NAMALWA (cell line): Measurements from ENCODE around the gene PDE3B.
A peak's percentile ranks its signal among the peaks of the same experiment; 100 is the strongest.
"Not testable (repeated sequence)": the region's sequence is repeated elsewhere in the genome, so short reads cannot be mapped to it uniquely, and the experiment has no call there.

Experiments
- DNase-seq: peaks from one replicate; pipeline ENCODE4 v3.0.0-alpha.2; 2015; ENCODE audit warnings: low spot score

The PDE3B gene

GRCh38 chr11:14643697-14644225 is at the start of gene PDE3B:
Gene PDE3B (plus strand): TSS chr11:14643804. CDS start chr11:14644076, 272 bp downstream.
- peak; percentile 66 for DNase-seq

DNA sequence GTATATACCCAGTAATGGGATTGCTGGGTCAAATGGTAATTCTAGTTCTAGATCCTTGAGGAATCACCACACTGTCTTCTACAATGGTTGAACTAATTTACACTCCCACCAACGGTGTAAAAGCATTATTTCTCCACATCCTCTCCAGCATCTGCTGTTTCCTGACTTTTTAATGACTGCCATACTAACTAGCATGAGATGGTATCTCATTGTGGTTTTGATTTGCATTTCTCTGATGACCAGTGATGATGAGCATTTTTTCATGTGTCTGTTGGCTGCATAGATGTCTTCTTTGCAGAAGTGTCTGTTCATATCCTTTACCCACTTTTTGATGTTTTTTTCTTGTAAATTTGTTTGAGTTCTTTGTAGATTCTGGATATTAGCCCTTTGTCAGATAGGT is 48.3 kb upstream of the PDE3B start:
- not testable (repeated sequence) for DNase-seq

DNA sequence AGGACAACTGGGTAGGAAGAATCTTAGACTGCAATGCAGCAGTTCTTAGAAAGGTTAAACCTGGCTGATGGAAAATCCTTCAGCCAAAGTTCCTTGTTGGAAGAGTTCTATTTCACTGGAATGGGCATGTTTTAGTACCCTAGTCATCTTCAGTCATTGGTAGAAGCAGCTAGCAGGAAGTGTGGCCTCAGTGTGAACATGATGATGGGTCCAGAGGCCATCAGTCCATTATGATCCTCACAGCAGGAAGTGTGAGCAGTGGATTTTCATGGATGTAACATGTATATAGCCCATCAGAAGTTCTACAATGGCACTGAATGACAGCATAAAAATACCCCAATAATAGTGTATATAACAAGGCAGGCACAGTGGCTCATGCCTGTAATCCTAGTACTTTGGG is 35.9 kb upstream of the PDE3B start:
- DNase-seq: no peak

- no peak for DNase-seq
Measured at GRCh38 chr11:14609902-14610301, 33.7 kb upstream of the PDE3B start.

DNA sequence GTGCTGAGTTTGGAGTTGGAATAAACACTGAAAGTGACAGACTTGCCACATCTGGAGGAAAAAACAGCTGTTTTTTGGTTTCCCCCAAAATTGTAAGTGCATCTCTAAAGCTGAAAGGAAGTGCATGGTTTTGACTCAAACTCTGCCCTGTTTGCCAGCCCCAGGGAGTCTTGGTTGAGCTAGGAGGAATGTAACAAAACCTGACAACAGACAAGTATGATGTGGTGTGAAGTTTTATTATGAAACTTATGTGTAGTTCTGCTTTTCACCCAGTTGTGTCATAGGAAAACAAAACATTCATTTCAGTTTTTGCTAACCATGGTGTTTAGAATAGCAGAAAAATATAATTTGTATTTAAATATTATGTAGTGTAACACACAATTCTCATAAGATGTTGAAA is 31.7 kb upstream of the PDE3B start:
- DNase-seq: no peak

- no peak for DNase-seq
Measured at GRCh38 chr11:14612694-14613093, 30.9 kb upstream of the PDE3B start.

GRCh38 chr11:14614091-14614622 is 29.4 kb upstream of the PDE3B start:
- no peak for DNase-seq

- no peak for DNase-seq
Measured at GRCh38 chr11:14617241-14618027, 26.2 kb upstream of the PDE3B start.

DNA sequence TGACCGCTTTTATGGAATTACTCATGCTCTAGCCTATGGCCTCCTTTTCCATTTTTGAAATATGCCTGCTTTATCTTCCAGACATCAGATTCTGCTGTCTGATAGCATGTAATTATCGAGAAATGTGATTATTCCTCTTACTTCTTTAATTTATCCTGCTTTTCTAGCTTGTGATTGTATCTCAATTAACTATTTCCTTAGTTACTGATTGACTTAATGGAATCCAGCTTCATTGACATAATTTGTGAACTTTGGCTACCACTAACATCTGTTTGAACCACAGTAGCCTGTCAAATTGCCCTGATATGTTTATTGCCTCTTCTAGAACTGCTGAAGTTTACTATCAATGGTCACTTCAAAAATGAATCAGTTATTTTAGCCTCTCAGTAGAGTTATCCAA is 25.5 kb upstream of the PDE3B start:
- DNase-seq: no peak

GRCh38 chr11:14619603-14620531 is 23.7 kb upstream of the PDE3B start:
- no peak for DNase-seq

DNA sequence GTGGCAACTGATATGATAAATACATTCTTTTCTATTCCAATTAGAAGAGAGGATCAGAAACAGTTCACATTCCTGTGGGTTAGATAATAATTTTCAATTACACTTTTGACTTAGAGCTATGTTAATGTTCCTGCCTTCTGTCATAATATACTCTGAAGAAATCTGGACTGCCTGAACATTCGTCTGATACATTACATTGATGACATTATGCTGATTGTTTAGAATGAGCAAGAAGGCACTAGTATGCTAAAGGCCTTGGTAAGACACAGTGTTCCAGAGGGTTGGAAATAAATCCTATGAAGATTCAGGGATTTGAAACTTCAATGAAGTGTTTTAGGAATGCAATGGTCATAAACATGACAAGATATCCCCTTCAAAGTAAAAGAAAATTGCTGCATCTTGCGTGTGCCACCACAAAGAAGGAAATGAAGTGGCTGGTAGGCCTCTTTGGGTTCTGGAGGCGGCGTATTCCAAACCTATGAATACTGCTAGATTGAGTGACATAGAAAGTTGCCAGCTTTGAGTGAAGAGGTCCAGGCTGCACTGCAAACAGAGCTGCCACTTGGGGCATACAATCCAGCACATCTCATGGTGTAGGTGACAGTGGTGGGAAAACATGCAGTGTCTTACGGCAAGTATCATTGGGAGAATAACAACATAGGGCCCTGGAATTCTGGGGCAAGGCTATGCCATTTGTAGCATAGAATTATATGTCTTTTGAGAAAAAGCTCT is 21.2 kb upstream of the PDE3B start:
- DNase-seq: no peak

DNA sequence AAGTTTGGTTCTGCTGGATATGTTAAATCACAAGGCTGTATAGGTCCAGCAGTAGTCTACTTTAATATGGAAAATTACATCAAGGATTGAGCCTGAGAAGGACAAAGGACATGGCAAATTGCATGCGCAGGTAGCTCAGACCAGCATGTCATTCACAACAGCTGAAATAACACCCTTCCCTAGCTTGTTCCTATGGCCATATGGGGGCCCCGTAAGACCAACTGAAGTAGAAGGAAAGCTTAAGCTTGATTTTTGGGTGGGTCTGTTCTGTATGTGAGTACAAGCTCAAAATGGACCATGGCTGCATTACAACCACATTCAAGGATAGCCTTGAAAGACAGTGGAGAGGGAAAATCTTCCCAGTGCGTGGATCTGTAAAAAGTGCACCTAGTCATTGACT is 20.6 kb upstream of the PDE3B start:
- no peak for DNase-seq

DNA sequence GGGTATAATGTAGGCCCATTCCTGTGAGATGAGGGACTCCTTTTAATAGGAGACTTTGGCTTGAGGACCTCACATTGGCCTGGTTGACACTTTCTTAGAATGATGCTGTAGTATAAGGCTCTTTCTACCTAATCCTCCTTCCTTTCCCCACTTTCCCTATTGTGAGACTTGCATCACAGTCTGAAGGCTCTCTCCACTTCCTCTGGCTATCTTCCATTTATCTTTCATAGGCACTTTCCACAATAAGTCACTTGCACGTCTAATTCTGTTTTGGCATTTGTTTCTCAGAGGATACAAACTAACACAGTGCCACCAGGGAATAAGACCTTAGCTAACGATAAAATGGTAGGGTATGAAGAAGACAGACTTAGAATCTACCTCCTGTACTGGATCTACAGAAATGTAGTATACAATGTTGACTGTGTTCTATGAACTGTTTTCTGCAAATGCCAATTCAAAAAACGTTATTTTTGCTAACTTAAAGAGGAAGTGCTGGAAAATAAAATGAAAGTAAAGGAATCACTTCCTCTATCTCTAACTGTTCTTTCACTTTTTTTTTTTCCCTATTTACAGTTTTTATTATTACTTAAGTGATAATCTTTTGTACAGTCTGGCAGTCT is 17.9 kb upstream of the PDE3B start:
- peak; percentile 51 for DNase-seq

GRCh38 chr11:14626650-14627049 is 17.0 kb upstream of the PDE3B start:
- no peak for DNase-seq

DNA sequence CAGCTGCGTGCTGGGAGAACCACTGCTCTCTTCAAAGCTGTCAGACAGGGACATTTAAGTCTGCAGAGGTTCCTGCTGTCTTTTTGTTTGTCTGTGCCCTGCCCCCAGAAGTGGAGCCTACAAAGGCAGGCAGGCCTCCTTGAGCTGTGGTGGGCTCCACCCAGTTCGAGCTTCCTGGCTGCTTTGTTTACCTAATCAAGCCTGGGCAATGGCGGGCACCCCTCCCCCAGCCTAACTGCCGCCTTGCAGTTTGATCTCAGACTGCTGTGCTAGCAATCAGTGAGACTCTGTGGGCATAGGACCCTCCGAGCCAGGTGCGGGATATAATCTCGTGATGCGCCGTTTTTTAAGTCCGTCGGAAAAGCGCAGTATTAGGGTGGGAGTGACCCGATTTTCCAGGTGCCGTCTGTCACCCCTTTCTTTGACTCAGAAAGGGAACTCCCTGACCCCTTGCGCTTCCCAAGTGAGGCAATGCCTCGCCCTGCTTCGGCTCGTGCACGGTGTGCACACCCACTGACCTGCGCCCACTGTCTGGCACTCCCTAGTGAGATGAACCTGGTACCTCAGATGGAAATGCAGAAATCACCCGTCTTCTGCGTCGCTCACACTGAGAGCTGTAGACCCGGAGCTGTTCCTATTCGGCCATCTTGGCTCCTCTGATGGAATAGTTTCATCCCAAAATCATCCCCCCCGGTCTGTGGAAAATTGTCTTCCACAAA is 9.9 kb upstream of the PDE3B start:
- DNase-seq: not testable (repeated sequence)

DNA sequence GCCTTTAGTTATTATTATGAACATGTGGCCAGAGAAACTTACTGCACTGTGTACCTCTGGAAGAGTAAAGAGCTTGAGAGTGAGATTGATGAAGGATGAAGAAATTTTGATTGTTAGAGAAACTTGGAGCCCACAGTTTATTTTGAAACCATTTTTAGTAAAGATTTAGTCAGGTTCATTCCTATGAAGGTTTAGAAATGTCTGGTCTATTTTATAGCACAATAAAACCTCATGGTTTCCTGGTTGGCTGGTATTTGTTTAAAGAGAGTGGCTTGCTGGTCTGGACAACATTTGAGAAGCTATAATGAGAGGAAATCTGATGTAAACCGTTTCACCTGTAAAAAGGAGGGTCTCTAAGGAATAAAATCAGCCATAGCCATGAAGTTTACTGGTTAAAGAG is 8.8 kb upstream of the PDE3B start:
- no peak for DNase-seq

GRCh38 chr11:14635546-14635945 is 8.1 kb upstream of the PDE3B start:
- DNase-seq: no peak

- DNase-seq: peak; percentile 27
Measured at GRCh38 chr11:14636119-14636518, 7.5 kb upstream of the PDE3B start.

GRCh38 chr11:14637868-14638409 is 5.7 kb upstream of the PDE3B start:
- DNase-seq: no peak

- no peak for DNase-seq
Measured at GRCh38 chr11:14638561-14638960, 5.0 kb upstream of the PDE3B start.
